Upper lobe of left lung (tissue), 4 donors: ENCODE data around the gene HK3.
"Not testable (repeated sequence)": the region's sequence is repeated elsewhere in the genome, so short reads cannot be mapped to it uniquely, and the experiment has no call there.

Source experiments
- POLR2A ChIP-seq, 4 donors: fragments of 450-650 bp; IDR thresholded peaks; one replicate each; pipeline ENCODE4 v1.5.1; 2016 to 2017; ENCODE audit warnings: antibody characterized with exemption in 4 of 4, mild to moderate bottlenecking in 2 of 4
- POLR2AphosphoS5 ChIP-seq, 2 donors: sonication (generic); formaldehyde crosslinking; IDR thresholded peaks; one replicate each; pipeline ENCODE4 v1.5.1; 2017; ENCODE audit warnings: antibody characterized with exemption in 2 of 2
- TF ChIP-seq, protein P1 (sequence below), 6 experiments: fragments of 450-650 bp in 4 of 6; fragments of 200-600 bp in 2 of 6; sonication (generic) in 2 of 6; IDR thresholded peaks; one replicate each; pipeline ENCODE4 v1.5.1; 2016 to 2019; ENCODE audit warnings: antibody characterized with exemption in 6 of 6

DNA sequence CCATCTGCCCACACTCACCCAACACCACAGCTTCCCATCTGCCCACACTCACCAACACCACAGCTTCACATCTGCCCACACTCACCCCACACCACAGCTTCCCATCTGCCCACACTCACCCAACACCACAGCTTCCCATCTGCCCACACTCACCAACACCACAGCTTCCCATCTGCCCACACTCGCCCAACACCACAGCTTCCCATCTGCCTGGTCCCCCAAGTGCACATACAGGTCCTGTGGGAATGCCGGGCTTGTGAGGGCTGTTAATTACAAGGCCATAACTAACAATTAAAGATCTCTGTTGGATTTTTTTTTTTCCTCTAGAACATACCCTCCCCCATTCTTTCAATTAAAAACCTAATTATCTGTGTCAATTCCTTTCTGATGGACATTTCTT lies 26.1 kb downstream of the HK3 start:
- TF ChIP-seq, protein P1, sequence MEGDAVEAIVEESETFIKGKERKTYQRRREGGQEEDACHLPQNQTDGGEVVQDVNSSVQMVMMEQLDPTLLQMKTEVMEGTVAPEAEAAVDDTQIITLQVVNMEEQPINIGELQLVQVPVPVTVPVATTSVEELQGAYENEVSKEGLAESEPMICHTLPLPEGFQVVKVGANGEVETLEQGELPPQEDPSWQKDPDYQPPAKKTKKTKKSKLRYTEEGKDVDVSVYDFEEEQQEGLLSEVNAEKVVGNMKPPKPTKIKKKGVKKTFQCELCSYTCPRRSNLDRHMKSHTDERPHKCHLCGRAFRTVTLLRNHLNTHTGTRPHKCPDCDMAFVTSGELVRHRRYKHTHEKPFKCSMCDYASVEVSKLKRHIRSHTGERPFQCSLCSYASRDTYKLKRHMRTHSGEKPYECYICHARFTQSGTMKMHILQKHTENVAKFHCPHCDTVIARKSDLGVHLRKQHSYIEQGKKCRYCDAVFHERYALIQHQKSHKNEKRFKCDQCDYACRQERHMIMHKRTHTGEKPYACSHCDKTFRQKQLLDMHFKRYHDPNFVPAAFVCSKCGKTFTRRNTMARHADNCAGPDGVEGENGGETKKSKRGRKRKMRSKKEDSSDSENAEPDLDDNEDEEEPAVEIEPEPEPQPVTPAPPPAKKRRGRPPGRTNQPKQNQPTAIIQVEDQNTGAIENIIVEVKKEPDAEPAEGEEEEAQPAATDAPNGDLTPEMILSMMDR (IDR thresholded peaks at IDR 0.05): not testable (repeated sequence)
- not testable (repeated sequence) for TF ChIP-seq POLR2AphosphoS5, POLR2A (IDR thresholded peaks at IDR 0.05)
